CD14-positive monocyte (primary cell): ENCODE measurements around the gene ANKRD13D. TPM values are rescaled to one million over a fixed set of nuclear protein-coding genes. Genes with fewer than 3 reads are reported as not detected.

ENCODE experiments used
- DNase-seq, 3 donors: peaks; one replicate each; pipeline ENCODE4 v3.0.0-alpha.2; 2011 to 2022
- H2AFZ ChIP-seq: 2 replicates; pipeline ENCODE4 v1.6.0; 2012; ENCODE audit warnings: mild to moderate bottlenecking, low read depth, low read length, inconsistent platforms; ENCODE audit not compliant: insufficient read depth, poor library complexity, severe bottlenecking
- H3K27ac ChIP-seq, 2 donors: 1 replicate in 1 of 2; 2 replicates in 1 of 2; pipeline ENCODE4 v1.5.1; 2012 to 2013; ENCODE audit warnings: low read length in 2 of 2, control low read depth in 1 of 2, inconsistent platforms in 1 of 2, low read depth in 1 of 2, mild to moderate bottlenecking in 1 of 2
- H3K27me3 ChIP-seq, 2 donors: one replicate each; pipeline versions ENCODE4 v1.6.0 to v1.6.1; 2011 to 2013; ENCODE audit warnings: low read length in 2 of 2; ENCODE audit not compliant: control insufficient read depth in 2 of 2, insufficient read depth in 2 of 2
- H3K36me3 ChIP-seq, 2 donors: replicated peaks in 1 of 2; 1 replicate in 1 of 2; 2 replicates in 1 of 2; pipeline versions ENCODE4 v1.5.1 to v1.6.1; 2012 to 2013; ENCODE audit warnings: low read length in 2 of 2, control low read depth in 1 of 2, inconsistent platforms in 1 of 2, mild to moderate bottlenecking in 1 of 2; ENCODE audit not compliant: insufficient read depth in 2 of 2, control insufficient read depth in 1 of 2
- H3K4me1 ChIP-seq, 2 donors: 1 replicate in 1 of 2; 2 replicates in 1 of 2; pipeline versions ENCODE4 v1.5.1 to v1.6.1; 2012 to 2013; ENCODE audit warnings: low read length in 2 of 2, control low read depth in 1 of 2, inconsistent platforms in 1 of 2, mild to moderate bottlenecking in 1 of 2, moderate library complexity in 1 of 2; ENCODE audit not compliant: insufficient read depth in 2 of 2, control insufficient read depth in 1 of 2
- H3K4me2 ChIP-seq: replicated peaks from 2 replicates; pipeline ENCODE3; 2012; ENCODE audit warnings: low read length, moderate library complexity, mild to moderate bottlenecking; ENCODE audit not compliant: poor library complexity, severe bottlenecking; ENCODE audit errors: extremely low read depth
- H3K4me3 ChIP-seq, 3 experiments: fragments of 200-600 bp in 1 of 3; sonication (generic) in 1 of 3; replicated peaks in 1 of 3; 1 replicate in 2 of 3; 2 replicates in 1 of 3; pipeline ENCODE4 v1.5.1; 2011 to 2013; ENCODE audit warnings: low read length in 3 of 3, mild to moderate bottlenecking in 3 of 3, control low read depth in 2 of 3, low read depth in 2 of 3, inconsistent platforms in 1 of 3, moderate library complexity in 1 of 3
- H3K79me2 ChIP-seq: 2 replicates; pipeline ENCODE4 v1.6.0; 2012; ENCODE audit warnings: mild to moderate bottlenecking, control low read depth, inconsistent platforms, low read length, moderate library complexity; ENCODE audit not compliant: insufficient read depth
- H3K9ac ChIP-seq: 2 replicates; pipeline ENCODE4 v1.6.0; 2017; ENCODE audit warnings: low read length, mild to moderate bottlenecking; ENCODE audit not compliant: insufficient read depth, poor library complexity, severe bottlenecking
- H3K9me3 ChIP-seq, 2 donors: replicated peaks in 1 of 2; 1 replicate in 1 of 2; 2 replicates in 1 of 2; pipeline versions ENCODE4 v1.5.1 to v1.6.1; 2012 to 2013; ENCODE audit warnings: low read length in 2 of 2, control low read depth in 1 of 2; ENCODE audit not compliant: control insufficient read depth in 1 of 2, insufficient read depth in 1 of 2
- H4K20me1 ChIP-seq: 2 replicates; pipeline ENCODE4 v1.6.0; 2012; ENCODE audit warnings: mild to moderate bottlenecking, low read length, control low read depth, moderate library complexity; ENCODE audit not compliant: insufficient read depth
- H3K27ac Mint-ChIP-seq, 7 donors: one replicate each; pipeline ENCODE4 v1.8.0; 2020; ENCODE audit warnings: mild to moderate bottlenecking in 7 of 7, mixed read lengths in 7 of 7, moderate library complexity in 6 of 7, inconsistent platforms in 2 of 7
- H3K27me3 Mint-ChIP-seq, 3 donors: one replicate each; pipeline ENCODE4 v1.8.0; 2021 to 2022; ENCODE audit warnings: low read depth in 3 of 3, mild to moderate bottlenecking in 3 of 3, mixed read lengths in 3 of 3, moderate library complexity in 3 of 3, inconsistent platforms in 1 of 3
- H3K36me3 Mint-ChIP-seq, 2 donors: one replicate each; pipeline ENCODE4 v1.8.0; 2020; ENCODE audit warnings: mixed read lengths in 2 of 2, inconsistent platforms in 1 of 2, mild to moderate bottlenecking in 1 of 2
- H3K4me1 Mint-ChIP-seq: one replicate; pipeline ENCODE4 v1.8.0; 2020; ENCODE audit warnings: mild to moderate bottlenecking, mixed read lengths
- H3K4me3 Mint-ChIP-seq, 2 donors: one replicate each; pipeline ENCODE4 v1.8.0; 2020; ENCODE audit warnings: mild to moderate bottlenecking in 2 of 2, mixed read lengths in 2 of 2, moderate library complexity in 1 of 2
- H3K9me3 Mint-ChIP-seq, 7 donors: one replicate each; pipeline ENCODE4 v1.8.0; 2020 to 2022; ENCODE audit warnings: mixed read lengths in 7 of 7, mild to moderate bottlenecking in 6 of 7, moderate library complexity in 6 of 7, inconsistent platforms in 2 of 7
- CTCF ChIP-seq: fragments of 200-600 bp; IDR thresholded peaks from one replicate; pipeline ENCODE4 v1.8.0; 2022; ENCODE audit warnings: antibody characterized with exemption, mild to moderate bottlenecking
- WGBS: methylation state at CpG from one replicate; pipeline ENCODE4 v1.1.5; 2013; ENCODE audit warnings: missing lambda C conversion rate; ENCODE audit not compliant: insufficient coverage; 5-methylcytosine and 5-hydroxymethylcytosine counted together
- intact Hi-C, 2 donors: fragments of 100-400 bp; cut with micrococcal nuclease; formaldehyde crosslinking; loops; one replicate each; pipeline versions ENCODE4 v1.15.0 to v1.15.1; 2023
- polyA plus RNA-seq, 3 donors: library from polyadenylated mRNA; depleted of rRNA in 1 of 3; unstranded in 2 of 3; stranded (reverse) in 1 of 3; fragments of 300-500 nt in 2 of 3; fragments of >200 nt in 1 of 3; fragmentation: Illumina TruSeq in 2 of 3; gene quantifications; 1 replicate in 2 of 3; 2 replicates in 1 of 3; pipeline ENCODE4 v1.2.3, GENCODE V29; 2012 to 2021

Gene ANKRD13D
- polyA plus RNA-seq, 3 donors: 9.1 to 389 (median 10.3) TPM

GRCh38 chr11:67280341-67280787 lies 8.7 kb upstream of the ANKRD13D start:
- H3K79me2 ChIP-seq: peaks cover 98% of the 10 kb centered on the region
- peak overlapping the region in 1 of 2 donors; percentile 48 for H3K4me3 Mint-ChIP-seq

More at GRCh38 chr11:67280341-67280787, 8.7 kb upstream of the ANKRD13D start:
- H3K4me1 Mint-ChIP-seq: peaks cover 95% of the 10 kb centered on the region
- no peaks in the 10 kb centered on the region for H3K9me3 ChIP-seq
- intact Hi-C loops: no loop called here
- DNase-seq: no peak
- peak overlapping the region; percentile 92 to 99 for H3K27ac ChIP-seq
- TF ChIP-seq CTCF: no peak
- 30% methylated on average over 7 of the region's 13 CpGs for WGBS
- H3K9me3 Mint-ChIP-seq: peaks cover 0 to 3% (median 2%) of the 10 kb centered on the region in 7 donors
- H3K4me1 ChIP-seq: peaks cover 100% of the 10 kb centered on the region in 2 donors
- peak overlapping the region; percentile 15 for H3K9ac ChIP-seq
- peak overlapping the region in 1 of 3 experiments; percentile 97 for H3K4me3 ChIP-seq
- no peaks in the 10 kb centered on the region for H3K27me3 ChIP-seq
- H4K20me1 ChIP-seq: peaks cover 20% of the 10 kb centered on the region
- no peak overlapping the region for H2AFZ ChIP-seq
- H3K27ac Mint-ChIP-seq: peak overlapping the region; percentile 89 to 97 (median 94)
- peaks cover 80 to 81% of the 10 kb centered on the region in 2 donors for H3K36me3 ChIP-seq
- H3K4me2 ChIP-seq: peak overlapping the region; percentile 83
- peaks cover 74 to 93% of the 10 kb centered on the region in 2 donors for H3K36me3 Mint-ChIP-seq
- H3K27me3 Mint-ChIP-seq: peaks cover 0 to 7% (median 7%) of the 10 kb centered on the region in 3 donors
